AG04450 (cell line): ENCODE results near the gene KCNMB1. TPM values are rescaled to one million over a fixed set of nuclear protein-coding genes. Genes with fewer than 3 reads are reported as not detected.

Experiments used
- CTCF ChIA-PET: fragments of 300-600, 350-600 bp; formaldehyde crosslinking; extraction: SDS; loops from one replicate; lab custom pipeline; 2022; ENCODE audit warnings: antibody characterized with exemption, inconsistent platforms; lab: Charles Lee
- POLR2A ChIA-PET: fragments of 350-600 bp; formaldehyde crosslinking; extraction: SDS; loops from one replicate; lab custom pipeline; 2021; ENCODE audit warnings: antibody characterized with exemption, inconsistent platforms; lab: Yijun Ruan, JAX
- DNase-seq: peaks from one replicate; pipeline ENCODE4 v3.0.0-alpha.2; 2011; ENCODE audit warnings: low read depth, low spot score
- H3K27ac ChIP-seq: one replicate; pipeline ENCODE4 v1.5.1; 2012; ENCODE audit warnings: low read depth, low read length, control low read depth
- H3K27me3 ChIP-seq: one replicate; pipeline ENCODE4 v1.6.0; 2012; ENCODE audit warnings: low read length; ENCODE audit not compliant: control insufficient read depth, insufficient read depth
- H3K4me3 ChIP-seq: 2 replicates; pipeline ENCODE4 v1.5.1; 2011; ENCODE audit warnings: mild to moderate bottlenecking, low read depth, low read length, control low read depth
- H3K9me3 ChIP-seq: 2 replicates; pipeline ENCODE4 v1.5.1; 2012; ENCODE audit warnings: low read length; ENCODE audit not compliant: control insufficient read depth, insufficient read depth
- polyA plus RNA-seq: library from polyadenylated mRNA; depleted of rRNA; stranded (reverse); fragments of >200 nt; gene quantifications from 2 replicates; pipeline ENCODE4 v1.2.3, GENCODE V29; 2011
- TF ChIP-seq, protein P1 (sequence below): IDR thresholded peaks from 2 replicates; pipeline ENCODE4 v1.5.1; 2011; ENCODE audit warnings: low read depth, low read length, control low read depth, inconsistent platforms

Gene KCNMB1
- polyA plus RNA-seq, 1 experiment = not detected

DNA sequence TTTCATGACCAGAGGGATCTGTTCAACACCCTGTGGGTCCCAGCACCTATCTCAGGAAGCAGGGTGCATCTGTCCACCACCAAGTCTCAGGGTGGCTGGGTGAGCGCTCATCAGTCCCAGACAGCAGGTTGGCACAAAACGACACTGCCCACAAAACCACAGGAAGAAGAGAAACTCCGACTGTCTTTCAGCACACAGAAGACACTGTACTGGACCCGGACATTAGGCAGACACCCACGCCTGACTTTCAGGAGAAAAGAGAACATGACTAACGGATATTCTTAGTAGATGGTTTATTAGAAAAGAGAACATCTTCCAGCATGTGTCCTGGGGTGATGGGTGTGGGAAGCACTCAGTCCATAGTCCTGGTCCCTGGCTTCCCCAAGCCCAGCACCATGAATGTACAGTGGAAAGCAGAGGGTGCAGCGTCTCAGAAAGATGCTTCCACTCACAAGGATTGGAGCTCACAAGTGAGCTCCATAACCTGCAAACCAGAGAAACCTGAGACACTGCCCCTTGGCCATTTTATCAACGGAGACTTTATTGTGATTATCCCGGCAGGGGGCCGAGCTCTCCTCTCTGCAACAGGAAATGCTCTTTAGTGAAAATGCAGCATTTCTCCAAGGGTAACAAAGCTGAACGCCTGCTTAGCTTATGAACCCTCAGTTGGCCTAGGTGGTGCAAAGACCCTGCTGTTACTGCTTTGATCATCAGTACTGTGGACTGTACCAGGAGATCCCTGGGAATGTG is 55.8 kb downstream of the KCNMB1 start:
- Histone ChIP-seq H3K27ac (no peak overlapping the region), H3K4me3 (no peak overlapping the region), H3K27me3 (no peaks in the 10 kb centered on the region), H3K9me3 (no peaks in the 10 kb centered on the region)
- DNase-seq = no peak
- POLR2A ChIA-PET = no interaction called here
- CTCF ChIA-PET = no interaction called here
- TF ChIP-seq, protein P1, sequence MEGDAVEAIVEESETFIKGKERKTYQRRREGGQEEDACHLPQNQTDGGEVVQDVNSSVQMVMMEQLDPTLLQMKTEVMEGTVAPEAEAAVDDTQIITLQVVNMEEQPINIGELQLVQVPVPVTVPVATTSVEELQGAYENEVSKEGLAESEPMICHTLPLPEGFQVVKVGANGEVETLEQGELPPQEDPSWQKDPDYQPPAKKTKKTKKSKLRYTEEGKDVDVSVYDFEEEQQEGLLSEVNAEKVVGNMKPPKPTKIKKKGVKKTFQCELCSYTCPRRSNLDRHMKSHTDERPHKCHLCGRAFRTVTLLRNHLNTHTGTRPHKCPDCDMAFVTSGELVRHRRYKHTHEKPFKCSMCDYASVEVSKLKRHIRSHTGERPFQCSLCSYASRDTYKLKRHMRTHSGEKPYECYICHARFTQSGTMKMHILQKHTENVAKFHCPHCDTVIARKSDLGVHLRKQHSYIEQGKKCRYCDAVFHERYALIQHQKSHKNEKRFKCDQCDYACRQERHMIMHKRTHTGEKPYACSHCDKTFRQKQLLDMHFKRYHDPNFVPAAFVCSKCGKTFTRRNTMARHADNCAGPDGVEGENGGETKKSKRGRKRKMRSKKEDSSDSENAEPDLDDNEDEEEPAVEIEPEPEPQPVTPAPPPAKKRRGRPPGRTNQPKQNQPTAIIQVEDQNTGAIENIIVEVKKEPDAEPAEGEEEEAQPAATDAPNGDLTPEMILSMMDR = no peak

GRCh38 chr5:170332058-170332457 is 57.1 kb downstream of the KCNMB1 start:
- DNase-seq = no peak
- CTCF ChIA-PET = no interaction called here
- no peaks in the 10 kb centered on the region for H3K9me3 ChIP-seq
- TF ChIP-seq, protein P1 = no peak
- no peak overlapping the region for H3K4me3 ChIP-seq
- POLR2A ChIA-PET = no interaction called here
- H3K27ac ChIP-seq = no peak overlapping the region
- H3K27me3 ChIP-seq = no peaks in the 10 kb centered on the region

DNA sequence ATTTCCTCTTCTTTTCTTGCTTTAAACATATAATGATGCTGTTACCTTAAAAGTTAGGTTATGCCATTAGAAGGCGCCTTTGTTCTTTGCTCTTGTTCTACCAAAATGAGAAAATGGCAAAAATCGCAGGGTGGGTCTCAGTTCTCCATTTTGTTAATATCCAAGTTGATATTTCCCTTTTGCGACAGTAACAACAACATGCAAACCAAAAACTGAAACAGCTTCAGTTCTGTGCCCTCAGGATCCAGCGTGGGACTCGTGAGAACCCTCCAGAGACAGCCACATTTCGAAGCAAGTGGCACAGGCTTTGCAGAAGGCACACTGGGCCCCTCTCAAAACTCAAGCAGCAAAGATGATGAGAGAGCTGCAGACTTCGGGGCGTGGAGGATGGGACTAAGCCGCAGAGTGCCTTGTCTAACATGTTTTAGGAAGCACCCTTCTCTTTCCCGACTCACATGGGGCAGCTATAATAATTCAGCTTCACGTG is 58.6 kb downstream of the KCNMB1 start:
- TF ChIP-seq, protein P1 = no peak
- Histone ChIP-seq H3K9me3 (no peaks in the 10 kb centered on the region), H3K27me3 (no peaks in the 10 kb centered on the region), H3K27ac (no peak overlapping the region), H3K4me3 (no peak overlapping the region)
- ChIA-PET POLR2A (no interaction called here), CTCF (no interaction called here)
- no peak for DNase-seq

- Histone ChIP-seq H3K4me3 (no peak overlapping the region), H3K9me3 (no peaks in the 10 kb centered on the region), H3K27me3 (no peaks in the 10 kb centered on the region), H3K27ac (no peak overlapping the region)
- CTCF ChIA-PET = no interaction called here
- POLR2A ChIA-PET = no interaction called here
- no peak for DNase-seq
- TF ChIP-seq, protein P1 = no peak
Observed at GRCh38 chr5:170329524-170329923, 59.6 kb downstream of the KCNMB1 start.

DNA sequence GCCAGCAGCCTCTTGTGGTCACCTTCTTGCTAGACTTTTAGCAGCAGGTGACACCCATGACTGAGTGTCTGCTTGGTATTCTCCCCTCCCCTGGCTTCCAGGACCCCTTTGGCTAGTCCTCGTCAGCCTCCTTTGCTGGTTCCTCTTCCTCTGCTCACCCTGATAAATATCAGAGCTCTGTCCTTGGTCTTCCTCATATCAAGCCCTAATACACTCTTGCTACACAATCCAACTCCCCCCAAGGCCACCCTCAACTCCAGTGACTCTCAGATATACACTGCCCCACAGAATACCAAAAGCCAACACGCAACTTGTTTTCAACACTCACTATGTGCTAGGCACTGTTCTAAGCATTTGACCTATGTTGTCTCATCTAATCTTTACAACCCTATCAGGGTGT is 61.3 kb downstream of the KCNMB1 start:
- no peak overlapping the region for H3K4me3 ChIP-seq
- ChIA-PET CTCF (interaction anchor here (0.7 kb wide), 1 partner anchor 9 kb away, joined by 3 read pairs; no protein-coding TSS in a partner anchor), POLR2A (no interaction called here)
- H3K9me3 ChIP-seq = no peaks in the 10 kb centered on the region
- TF ChIP-seq, protein P1 = no peak
- no peak for DNase-seq
- H3K27me3 ChIP-seq = no peaks in the 10 kb centered on the region
- H3K27ac ChIP-seq = no peak overlapping the region
